NCI-H69 (cell line): ENCODE results near the gene ZNF148.

Experiments
- DNase-seq: peaks from one replicate; lab custom pipeline; 2025; lab: John Stamatoyannopoulos, UW

ZNF148 gene

DNA sequence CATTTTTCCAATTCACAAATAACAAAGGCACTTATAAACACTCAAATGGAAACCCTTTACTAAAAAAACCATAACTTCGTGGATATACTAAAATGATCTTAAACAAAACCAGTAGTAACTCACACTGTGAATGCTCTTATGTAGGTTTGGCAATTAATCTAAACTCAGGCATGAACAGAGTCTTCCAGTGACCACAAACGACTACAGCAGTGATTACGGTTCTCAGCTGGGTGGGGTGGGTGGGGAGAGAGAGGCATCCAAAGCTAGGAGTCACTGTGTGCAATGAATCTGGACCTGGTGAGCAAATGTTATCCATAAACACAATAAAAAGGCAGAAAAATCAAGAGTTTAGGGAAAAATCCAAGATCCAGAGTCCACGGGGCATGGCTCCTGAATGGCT, 183.9 kb downstream of the ZNF148 start:
- no peak for DNase-seq

DNA sequence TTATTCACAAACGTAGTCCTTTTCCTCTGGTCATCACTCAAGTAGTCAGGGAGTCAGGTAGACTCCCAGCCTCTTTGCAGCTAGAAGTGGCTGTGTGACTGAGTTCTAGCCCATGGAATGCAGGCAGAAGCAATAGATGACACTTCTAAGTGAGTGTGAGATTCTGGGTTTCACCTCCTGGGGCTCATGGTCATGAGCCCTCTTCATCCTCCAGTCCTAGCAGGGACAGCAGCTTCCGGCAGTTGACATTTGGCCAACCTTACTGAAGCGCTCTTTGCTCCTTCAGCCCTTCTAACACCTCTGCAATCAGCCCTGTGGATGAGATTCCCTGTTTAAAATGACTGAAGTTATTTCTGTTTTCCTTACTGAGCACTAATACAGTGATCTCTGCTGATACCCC, 184.3 kb downstream of the ZNF148 start:
- DNase-seq, result no peak

DNA sequence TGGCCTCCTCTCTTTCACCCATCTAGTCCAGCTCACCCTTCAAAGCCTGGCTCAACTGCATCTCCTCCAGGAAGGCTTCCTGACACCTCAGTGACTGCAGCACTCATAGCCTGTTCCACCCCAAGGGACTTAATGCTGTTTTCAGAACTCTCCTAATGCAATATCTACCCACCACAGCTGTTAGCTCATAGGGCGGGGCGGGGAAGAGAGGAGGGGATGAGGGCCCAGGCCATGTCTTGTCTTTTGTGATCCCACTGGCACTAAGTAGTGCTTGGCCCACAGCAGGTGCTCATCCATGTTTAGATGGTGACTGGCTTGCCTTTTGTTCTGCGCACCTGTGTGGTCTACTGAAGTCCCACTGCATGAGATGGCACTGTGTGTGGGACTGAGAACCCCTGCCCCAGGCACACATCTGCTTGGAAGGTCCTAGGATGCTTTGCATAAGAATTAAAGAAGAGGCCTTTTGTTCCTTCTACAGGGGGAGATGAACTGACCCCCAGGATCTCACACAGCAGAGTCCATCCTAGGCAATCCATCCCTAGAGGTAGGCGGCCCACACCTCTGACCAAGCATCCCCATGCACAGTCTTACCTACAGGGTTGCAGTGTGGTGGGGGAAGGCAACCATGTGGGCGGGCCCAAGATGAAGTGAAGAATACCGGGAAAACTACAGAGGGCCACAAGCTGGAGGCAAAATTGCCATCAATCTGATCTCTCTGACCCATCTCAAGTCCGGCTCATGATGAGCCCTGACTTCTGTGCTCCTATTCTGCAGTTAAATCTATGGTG, 185.6 kb downstream of the ZNF148 start:
- no peak for DNase-seq

DNA sequence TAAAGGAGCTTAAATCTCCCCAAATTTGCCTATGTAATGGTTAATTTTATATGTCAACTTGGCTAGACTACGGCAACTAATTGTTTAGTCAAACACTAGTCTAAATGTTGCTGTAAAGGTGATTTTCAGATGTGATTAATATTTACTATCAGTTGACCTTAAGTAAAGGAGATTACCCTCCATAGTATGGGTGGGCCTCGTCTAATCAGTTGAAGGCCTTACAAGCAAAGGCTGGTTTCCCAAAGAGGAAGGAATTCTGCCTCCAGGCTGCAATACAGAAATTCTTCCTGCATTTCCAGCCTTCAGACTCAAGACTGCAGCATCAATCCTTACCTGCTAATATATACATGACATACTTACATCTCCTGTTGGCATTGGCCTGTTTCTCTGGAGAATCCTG, 186.2 kb downstream of the ZNF148 start:
- DNase-seq, result no peak

DNA sequence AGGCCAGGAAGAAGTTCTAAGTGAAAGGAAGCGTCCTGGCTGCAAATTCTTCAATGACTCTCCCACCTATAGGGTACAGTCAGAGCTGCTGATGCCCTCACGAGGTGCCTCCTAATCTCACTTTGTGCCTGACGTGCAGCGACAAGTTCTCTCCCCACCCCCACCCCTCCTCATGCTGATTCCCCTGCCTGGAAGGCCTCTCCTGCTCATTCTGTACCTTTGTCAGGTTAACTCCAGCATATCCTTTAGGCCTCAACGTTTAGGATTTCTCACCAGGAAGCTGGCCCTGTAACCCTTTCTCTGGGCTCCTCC, 187.6 kb downstream of the ZNF148 start:
- DNase-seq, result no peak

DNA sequence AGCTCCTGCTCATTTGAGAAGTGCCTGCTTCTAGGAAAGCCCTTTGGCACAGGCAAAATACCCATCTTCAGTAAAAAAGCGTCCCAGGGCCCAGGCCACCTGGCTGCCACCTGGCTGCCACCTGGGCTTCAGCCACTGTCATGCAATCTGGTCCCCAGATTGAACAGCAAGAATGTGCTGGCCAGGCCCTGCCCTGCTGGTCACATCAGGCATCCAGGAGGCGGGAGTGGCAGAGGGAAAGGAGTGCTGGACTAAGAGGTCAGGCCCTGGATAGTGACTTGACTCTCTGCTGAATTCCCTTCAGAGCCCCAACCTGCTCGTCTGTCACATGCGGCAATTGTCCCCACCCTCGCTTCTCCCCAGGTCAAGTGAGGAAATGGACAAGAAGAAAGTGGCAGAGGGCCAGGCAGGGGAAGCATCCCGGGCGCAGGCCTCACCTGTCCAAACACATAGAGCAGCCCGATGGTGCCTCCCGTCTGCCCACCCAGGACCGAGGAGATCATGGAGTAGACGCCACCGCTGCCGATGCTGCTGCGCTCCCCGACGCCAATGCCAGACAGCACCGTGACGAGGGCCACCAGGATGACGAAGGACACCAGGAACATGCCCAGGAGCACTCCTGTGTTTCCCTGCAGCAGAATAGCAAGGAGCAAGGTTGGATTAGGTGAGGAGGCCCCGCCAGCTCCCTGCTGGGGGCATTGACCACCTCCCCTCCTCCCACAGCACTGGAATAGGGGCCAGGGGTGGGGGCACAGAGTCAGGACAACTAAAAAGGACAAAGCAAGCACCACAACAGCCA, 188.1 kb downstream of the ZNF148 start:
- no peak for DNase-seq

DNA sequence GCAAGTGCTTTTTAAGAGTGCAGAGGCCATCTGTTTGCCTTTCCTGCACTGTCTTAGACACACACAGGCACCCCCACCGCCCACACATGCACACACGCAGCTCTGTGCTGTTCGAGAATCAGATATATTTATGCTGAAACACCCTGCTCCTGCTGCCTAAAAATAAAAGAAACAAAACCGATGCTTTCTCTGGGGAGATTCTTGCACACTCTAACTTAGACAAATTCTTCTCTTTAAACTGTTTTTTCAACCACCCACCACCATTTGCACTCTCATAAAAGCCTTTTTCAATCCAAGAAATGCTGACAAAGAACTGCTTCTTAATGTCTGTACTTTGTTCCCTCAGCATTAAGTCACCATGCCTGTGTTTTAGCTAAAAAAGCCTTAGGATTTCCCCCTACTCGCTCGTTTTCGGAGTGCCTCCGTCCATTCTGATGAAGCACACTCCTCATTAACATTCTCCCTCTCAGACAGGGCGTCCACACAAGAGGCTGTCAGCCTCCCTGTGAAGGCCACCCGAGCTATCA, 188.8 kb downstream of the ZNF148 start:
- no peak for DNase-seq

DNA sequence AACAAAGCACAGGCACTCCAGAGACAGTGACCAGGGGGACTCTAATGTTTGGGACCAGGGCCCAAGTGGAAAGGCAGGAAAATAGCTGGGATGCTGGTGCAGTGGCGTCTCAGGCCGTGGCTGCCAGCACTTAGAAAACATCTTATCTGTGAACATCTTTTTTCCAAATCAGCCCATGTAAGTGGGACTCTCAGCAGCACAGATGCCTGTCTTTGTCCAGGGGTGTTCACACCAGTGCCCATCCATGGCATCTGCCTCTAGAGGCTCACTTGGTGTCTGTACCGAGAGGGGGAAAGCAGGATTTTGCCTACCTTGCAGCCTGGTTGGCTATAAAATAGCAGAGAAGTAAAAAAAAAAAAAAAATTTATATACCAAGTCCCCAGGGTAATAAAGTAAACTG, 189.3 kb downstream of the ZNF148 start:
- no peak for DNase-seq

DNA sequence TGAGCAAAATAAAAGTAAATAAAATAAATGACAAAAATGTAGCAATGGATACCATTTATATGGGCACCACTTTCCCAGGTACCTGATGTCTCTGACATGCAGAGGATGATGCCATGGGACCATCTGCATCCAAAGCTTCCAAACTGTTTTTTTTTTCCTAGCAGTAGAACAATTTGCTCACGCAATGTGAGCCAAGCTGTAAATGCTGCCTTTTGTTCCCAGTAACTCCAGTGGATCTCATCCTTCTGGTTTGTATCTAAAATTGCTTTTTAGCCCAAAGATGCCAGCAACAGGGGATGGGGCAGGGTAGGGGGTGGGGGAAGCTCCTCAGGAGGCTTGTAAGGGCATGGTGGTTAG, 195.3 kb downstream of the ZNF148 start:
- DNase-seq, result no peak

DNA sequence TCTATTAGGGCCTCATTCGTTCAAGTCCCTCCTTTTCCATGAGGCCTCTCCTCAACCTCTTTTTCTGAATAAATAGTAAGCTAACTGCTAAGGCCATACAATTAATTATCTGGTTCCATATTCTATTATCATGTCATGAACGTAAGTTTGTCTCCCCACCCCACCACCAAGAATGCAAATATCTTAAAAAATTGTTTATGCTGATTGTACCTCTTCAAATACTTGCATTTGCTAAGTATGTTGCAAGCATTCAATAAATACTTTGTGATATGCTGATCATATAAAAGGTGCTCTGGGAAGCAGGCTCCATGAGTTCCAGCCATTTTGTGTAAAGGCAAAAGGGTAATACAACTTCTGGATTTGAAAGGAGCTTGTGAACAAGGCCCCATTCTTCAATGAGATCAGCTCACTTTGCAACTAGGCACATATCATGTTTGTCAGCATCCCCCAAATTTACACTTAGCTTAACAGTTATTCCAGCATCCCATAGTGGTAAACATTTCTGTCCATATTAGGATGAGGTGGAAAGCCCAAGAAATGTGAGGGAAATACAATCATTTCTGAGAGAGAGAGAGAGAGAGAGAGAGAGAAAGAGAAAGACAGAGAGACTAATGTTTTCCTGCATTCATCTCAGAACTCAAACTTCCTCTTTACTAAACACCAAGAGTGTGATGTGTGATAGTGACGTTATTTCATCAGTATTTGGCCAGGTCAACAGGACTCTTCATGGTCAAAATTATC, 195.8 kb downstream of the ZNF148 start:
- DNase-seq, result no peak

DNA sequence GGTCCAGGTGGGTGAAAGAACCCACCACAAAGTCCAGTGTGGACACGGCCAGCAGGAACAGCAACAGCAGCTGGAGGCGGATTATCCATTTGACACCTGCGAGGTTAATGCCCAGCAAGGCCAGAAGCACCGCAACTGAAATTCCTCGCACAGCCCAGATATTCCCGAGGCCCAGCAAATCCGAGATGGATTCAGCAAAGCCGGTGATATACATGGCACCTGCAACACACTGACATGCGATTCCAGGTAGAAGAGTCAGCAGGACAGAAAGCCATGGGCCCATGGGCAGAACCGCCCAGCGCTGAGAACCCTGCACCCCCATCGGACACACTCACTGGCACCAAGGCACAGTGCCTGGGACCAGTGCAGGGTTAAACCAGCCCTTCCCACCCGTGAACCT, 197.4 kb downstream of the ZNF148 start:
- DNase-seq, result no peak
